K562 (cell line): Measurements from ENCODE around the gene CAPZA1. TPM values are rescaled to one million over a fixed set of nuclear protein-coding genes. Genes with fewer than 3 reads are reported as not detected.

Experiments
- ATAC-seq: fragments of 200-7000 bp; cut with Tn5 transposase; 3 replicates; pipeline ENCODE4 v1.9.1; 2020; ENCODE audit warnings: moderate library complexity
- BruUV-seq: library from RNA; stranded (reverse); fragments of 400-500 nt; replicated peaks from 2 replicates; lab custom pipeline; 2021; lab: Mats Ljungman, UMichigan
- CTCF ChIA-PET: fragments of 300-600 bp; formaldehyde crosslinking; extraction: SDS; loops from one replicate; lab custom pipeline; 2021; ENCODE audit warnings: low intra/inter-chr PET ratio; lab: Yijun Ruan, JAX
- POLR2A ChIA-PET: fragments of 300-600, 350-650 bp; sonication (Branson Sonifier 250); formaldehyde crosslinking; extraction: SDS; loops from one replicate; lab custom pipeline; 2021; ENCODE audit warnings: antibody characterized with exemption, inconsistent platforms; lab: Yijun Ruan, JAX
- DNase-seq, 4 experiments: peaks; one replicate each; pipeline versions ENCODE4 v3.0.0 to v3.0.0-alpha.2; 2011 to 2018; ENCODE audit warnings: low spot score in 3 of 4, mixed read lengths in 3 of 4; ENCODE audit errors: extremely low read depth in 1 of 4
- FAIRE-seq: peaks from 2 replicates; lab custom pipeline; 2011; peaks lifted over from hg19 to GRCh38; lab: Jason Lieb, UNC
- H2AFZ ChIP-seq: 2 replicates; pipeline ENCODE4 v1.6.0; 2011; ENCODE audit warnings: low read depth, low read length, control low read depth, inconsistent platforms
- H3K27ac ChIP-seq: fragments of 200-600 bp; 3 replicates; pipeline ENCODE4 v1.8.0; 2011; ENCODE audit warnings: low read depth, mild to moderate bottlenecking, control low read depth, inconsistent platforms, low read length, moderate library complexity, mixed read lengths; ENCODE audit errors: extremely low read depth
- H3K27me3 ChIP-seq, 2 experiments: fragments of 300-600 bp in 1 of 2; 2 replicates in 1 of 2; 3 replicates in 1 of 2; pipeline versions ENCODE4 v1.6.0 to v1.8.0; 2011; ENCODE audit warnings: inconsistent platforms in 2 of 2, low read length in 2 of 2, mild to moderate bottlenecking in 1 of 2, mixed read lengths in 1 of 2, moderate library complexity in 1 of 2; ENCODE audit not compliant: control insufficient read depth in 2 of 2, insufficient read depth in 2 of 2
- H3K36me3 ChIP-seq: fragments of 300-600 bp; 3 replicates; pipeline ENCODE4 v1.8.0; 2011; ENCODE audit warnings: mild to moderate bottlenecking, low read length, inconsistent platforms; ENCODE audit not compliant: control insufficient read depth, insufficient read depth
- H3K4me1 ChIP-seq, 2 experiments: fragments of 200-600 bp in 1 of 2; replicated peaks in 1 of 2; 2 replicates in 1 of 2; 3 replicates in 1 of 2; pipeline versions ENCODE4 v1.5.1 to v1.8.0; 2011; ENCODE audit warnings: inconsistent platforms in 2 of 2, low read length in 2 of 2, mild to moderate bottlenecking in 1 of 2, mixed read lengths in 1 of 2, moderate library complexity in 1 of 2; ENCODE audit not compliant: control insufficient read depth in 2 of 2, insufficient read depth in 2 of 2
- H3K4me2 ChIP-seq: 2 replicates; pipeline ENCODE4 v1.6.1; 2011; ENCODE audit warnings: low read length, control low read depth, inconsistent platforms, mixed read lengths; ENCODE audit not compliant: insufficient read depth
- H3K4me3 ChIP-seq: fragments of 200-600 bp; sonication (generic), shearing (Covaris generic); 2 replicates; pipeline ENCODE4 v1.5.1; 2016; ENCODE audit warnings: control low read depth, inconsistent platforms
- H3K79me2 ChIP-seq: fragments of 200-600 bp; 3 replicates; pipeline ENCODE4 v1.8.0; 2011; ENCODE audit warnings: low read length, inconsistent platforms; ENCODE audit not compliant: control insufficient read depth, insufficient read depth
- H3K9ac ChIP-seq, 2 experiments: 2 replicates each; pipeline versions ENCODE4 v1.6.0 to v1.6.1; 2011; ENCODE audit warnings: low read depth in 2 of 2, low read length in 2 of 2, control low read depth in 1 of 2, inconsistent platforms in 1 of 2, mild to moderate bottlenecking in 1 of 2, mixed read lengths in 1 of 2; ENCODE audit not compliant: insufficient read depth in 1 of 2
- H3K9me1 ChIP-seq: one replicate; pipeline ENCODE4 v1.6.0; 2011; ENCODE audit warnings: inconsistent platforms, mild to moderate bottlenecking, low read length, moderate library complexity; ENCODE audit not compliant: control insufficient read depth, insufficient read depth
- H3K9me3 ChIP-seq: replicated peaks from 2 replicates; pipeline ENCODE4 v1.5.1; 2011; ENCODE audit warnings: low read depth, low read length, inconsistent platforms; ENCODE audit not compliant: control insufficient read depth, insufficient read depth
- H4K20me1 ChIP-seq: replicated peaks from 2 replicates; pipeline ENCODE4 v1.6.1; 2011; ENCODE audit warnings: low read length, inconsistent platforms, mixed read lengths; ENCODE audit not compliant: control insufficient read depth, insufficient read depth
- CHD1 ChIP-seq: fragments of 200-600 bp; sonication (generic); IDR thresholded peaks from one replicate; pipeline ENCODE4 v1.6.1; 2012; ENCODE audit warnings: mild to moderate bottlenecking, moderate library complexity, low read length, inconsistent platforms
- CSDE1 ChIP-seq, 2 experiments: fragments of 450-650 bp; IDR thresholded peaks; 2 replicates each; pipeline ENCODE4 v1.6.1; 2016; ENCODE audit warnings: mild to moderate bottlenecking in 1 of 2
- FUS ChIP-seq: fragments of 200-400 bp; formaldehyde crosslinking; optimal IDR thresholded peaks from 2 replicates; pipeline ENCODE3; 2017; ENCODE audit warnings: low read depth, low read length
- LEF1 ChIP-seq: fragments of 450-650 bp; IDR thresholded peaks from 2 replicates; pipeline ENCODE4 v1.6.1; 2016; ENCODE audit warnings: mild to moderate bottlenecking
- MED1 ChIP-seq: sonication (generic); formaldehyde crosslinking; IDR thresholded peaks from 2 replicates; pipeline ENCODE4 v1.8.1; 2023; ENCODE audit warnings: missing genetic modification reagents, borderline replicate concordance
- NCOR1 ChIP-seq: fragments of 450-650 bp; IDR thresholded peaks from 2 replicates; pipeline ENCODE4 v1.6.1; 2016; ENCODE audit warnings: mild to moderate bottlenecking, moderate library complexity
- NFE2L1 ChIP-seq: fragments of 450-650 bp; IDR thresholded peaks from 2 replicates; pipeline ENCODE4 v1.6.1; 2016; ENCODE audit warnings: missing genetic modification characterization, low read depth, mild to moderate bottlenecking, missing compliant biosample characterization, moderate library complexity, borderline replicate concordance
- NFYB ChIP-seq: IDR thresholded peaks from 2 replicates; pipeline ENCODE4 v1.6.1; 2011; ENCODE audit warnings: mild to moderate bottlenecking, moderate library complexity; ENCODE audit not compliant: insufficient read length; ENCODE audit errors: extremely low read depth
- RBM25 ChIP-seq: fragments of 200-400 bp; formaldehyde crosslinking; IDR thresholded peaks from 2 replicates; pipeline ENCODE4 v1.6.1; 2018; ENCODE audit warnings: low read length, low read depth, moderate library complexity; ENCODE audit not compliant: severe bottlenecking
- TRIM24 ChIP-seq, 2 experiments: fragments of 450-650 bp; IDR thresholded peaks; 2 replicates each; pipeline ENCODE4 v1.6.1; 2016
- ZNF41 ChIP-seq: fragments of 250-450 bp; sonication (Bioruptor Pico); conservative IDR thresholded peaks from 2 replicates; pipeline ENCODE4 v1.4.0; 2020; ENCODE audit warnings: mild to moderate bottlenecking
- WGBS: fragments of 100-300 bp; shearing (Covaris generic); methylation state at CpG from one replicate; pipeline ENCODE4 v1.1.6; 2016; ENCODE audit warnings: low coverage, mixed read lengths; ENCODE audit not compliant: insufficient coverage; ENCODE audit errors: missing lambda C conversion rate; 5-methylcytosine and 5-hydroxymethylcytosine counted together
- in situ Hi-C: fragments of 300-500 bp; cut with MboI; formaldehyde crosslinking; loops from 4 replicates; pipeline ENCODE4 v1.15.0; 2018; ENCODE audit warnings: inconsistent platforms, mixed read lengths
- intact Hi-C: fragments of 100-400 bp; cut with micrococcal nuclease; formaldehyde crosslinking; loops from 2 replicates; pipeline ENCODE4 v1.14.2; 2022
- polyA plus RNA-seq, 8 experiments: library from polyadenylated mRNA; depleted of rRNA in 4 of 8; stranded (reverse) in 5 of 8; unstranded in 3 of 8; fragments of >200 nt; fragmentation: Nextera tagmentation in 2 of 8; fragmentation: Illumina TruSeq in 1 of 8; extraction: Ambion mirVana in 2 of 8; extraction: Trizol in 1 of 8; gene quantifications; 2 replicates each; pipeline versions ENCODE4 v1.2.1 to v1.2.3, GENCODE V29; 2011 to 2014; ENCODE audit warnings: inconsistent platforms in 1 of 8, missing spikeins in 1 of 8
- total RNA-seq, 7 experiments: library from RNA; depleted of rRNA in 6 of 7; stranded (reverse); fragments of >200 nt in 6 of 7; fragmentation: Illumina TruSeq in 2 of 7; extraction: Trizol in 2 of 7; gene quantifications; 2 replicates each; pipeline versions ENCODE4 v1.2.1 to v1.2.3, GENCODE V29; 2011 to 2021; ENCODE audit warnings: low replicate concordance in 1 of 7
- TF ChIP-seq, protein P1 (sequence below): sonication (generic); formaldehyde crosslinking; IDR thresholded peaks from 2 replicates; pipeline ENCODE4 v1.4.0; 2020; ENCODE audit warnings: mild to moderate bottlenecking, missing genetic modification reagents
- TF ChIP-seq, protein P2 (sequence below): fragments of 450-650 bp; IDR thresholded peaks from 2 replicates; pipeline ENCODE4 v1.6.1; 2017; ENCODE audit warnings: mild to moderate bottlenecking, moderate library complexity
- TF ChIP-seq, protein P3 (sequence below): fragments of 250-450 bp; sonication (Bioruptor Pico); IDR thresholded peaks from 2 replicates; pipeline ENCODE4 v1.9.0; 2021; ENCODE audit warnings: mild to moderate bottlenecking
- TF ChIP-seq, protein P4 (sequence below): fragments of 200-400 bp; formaldehyde crosslinking; IDR thresholded peaks from 2 replicates; pipeline ENCODE4 v1.6.1; 2017; ENCODE audit warnings: mild to moderate bottlenecking, low read depth, low read length, moderate library complexity

The CAPZA1 gene
- total and polyA plus RNA-seq, 9 of the 15 experiments (the other 6 are each of a cell fraction or from before 2014, with no cell fraction given) = 237 to 1,020 (median 306) TPM

DNA sequence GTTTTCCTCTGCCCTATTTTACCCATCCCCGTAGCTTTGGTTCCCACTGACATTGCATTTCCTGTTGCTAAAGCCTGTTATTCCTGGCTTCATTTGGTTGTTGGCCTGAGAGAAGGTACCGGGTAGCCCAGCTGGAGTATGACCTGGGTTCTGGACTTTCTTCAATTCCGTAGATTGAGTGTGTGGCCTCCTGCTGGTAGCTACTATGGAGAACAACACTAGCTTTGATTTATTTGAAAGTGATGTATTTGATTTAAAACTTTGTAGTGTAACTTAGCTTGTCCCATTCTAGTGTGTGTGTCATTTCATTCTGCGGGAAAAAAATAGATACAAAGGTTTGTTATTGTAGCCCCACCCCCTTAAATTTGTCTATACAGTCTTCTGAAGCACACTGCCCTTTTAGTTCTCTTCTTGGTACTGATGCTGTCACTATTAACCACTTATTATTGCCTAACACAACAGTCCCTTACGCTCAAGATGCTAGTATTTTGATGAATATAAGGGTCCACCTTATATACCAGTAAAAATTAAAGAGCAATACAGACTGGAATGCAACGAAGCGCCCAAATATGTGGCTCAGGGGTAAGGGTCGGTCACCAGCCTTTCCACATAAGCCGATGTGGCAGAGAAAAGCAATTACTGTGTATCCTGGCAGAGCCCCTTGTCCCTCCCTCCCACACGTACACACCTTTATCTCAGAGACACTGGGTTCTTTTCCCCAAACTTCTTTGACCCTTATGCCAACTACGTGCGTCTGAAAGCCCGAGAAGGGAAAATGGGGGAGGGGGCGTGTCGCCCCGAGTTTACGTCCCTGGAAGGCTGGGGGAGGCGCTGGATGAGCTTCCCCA is 54.2 kb downstream of the CAPZA1 start:
- Histone ChIP-seq H3K4me1 (peaks cover 18 to 42% of the 10 kb centered on the region in 2 experiments), H3K4me3 (peak overlapping the region; percentile 71), H4K20me1 (no peaks in the 10 kb centered on the region), H3K36me3 (peaks cover 53% of the 10 kb centered on the region), H3K79me2 (peaks cover 45% of the 10 kb centered on the region), H2AFZ (peak overlapping the region; percentile 89), H3K4me2 (peak overlapping the region; percentile 85), H3K9me1 (no peaks in the 10 kb centered on the region), H3K9me3 (no peaks in the 10 kb centered on the region), H3K9ac (peak overlapping the region; percentile 87 to 98), H3K27me3 (no peaks in the 10 kb centered on the region), H3K27ac (peak overlapping the region; percentile 86)
- peak; percentile 44 for ATAC-seq
- in situ Hi-C loops (no loop called here), intact Hi-C loops (loop anchor here (1.0 kb wide), 2 partner anchors 33 to 54 kb away; partner anchors contain the start of gene RHOC)
- ChIA-PET POLR2A (interaction anchor here (0.6 to 7.3 kb wide), 15 partner anchors 10 to 152 kb away, joined by 3 to 104 read pairs (median 8); partner anchors contain the start of genes PPM1J and ST7L), CTCF (interaction anchor here (2.2 kb wide), 1 partner anchor 33 kb away, joined by 15 read pairs; the partner anchor contains the start of gene RHOC)
- BruUV-seq = no TSS peak
- DNase-seq = peak in 3 of 4 experiments; percentile 50 to 54 (median 50)
- WGBS = 17% methylated on average over 18 of the region's 18 CpGs
- FAIRE-seq = peak; percentile 26
- TF ChIP-seq FUS (no peak), RBM25 (no peak), TRIM24 (IDR thresholded peaks at IDR 0.05) (no peak), CHD1 (no peak), NFE2L1 (no peak), ZNF41 (CRISPR knock-in tag) (no peak), MED1 (CRISPR knock-in tag) (no peak), NFYB (no peak), LEF1 (no peak), CSDE1 (IDR thresholded peaks at IDR 0.05) (0 out of 4 replicates have a peak, but pooled peaks of 1 of the 2 experiments have one; percentile 38), NCOR1 (0 out of 2 replicates have a peak, but pooled peaks have one; percentile 13)
- TF ChIP-seq, protein P1, sequence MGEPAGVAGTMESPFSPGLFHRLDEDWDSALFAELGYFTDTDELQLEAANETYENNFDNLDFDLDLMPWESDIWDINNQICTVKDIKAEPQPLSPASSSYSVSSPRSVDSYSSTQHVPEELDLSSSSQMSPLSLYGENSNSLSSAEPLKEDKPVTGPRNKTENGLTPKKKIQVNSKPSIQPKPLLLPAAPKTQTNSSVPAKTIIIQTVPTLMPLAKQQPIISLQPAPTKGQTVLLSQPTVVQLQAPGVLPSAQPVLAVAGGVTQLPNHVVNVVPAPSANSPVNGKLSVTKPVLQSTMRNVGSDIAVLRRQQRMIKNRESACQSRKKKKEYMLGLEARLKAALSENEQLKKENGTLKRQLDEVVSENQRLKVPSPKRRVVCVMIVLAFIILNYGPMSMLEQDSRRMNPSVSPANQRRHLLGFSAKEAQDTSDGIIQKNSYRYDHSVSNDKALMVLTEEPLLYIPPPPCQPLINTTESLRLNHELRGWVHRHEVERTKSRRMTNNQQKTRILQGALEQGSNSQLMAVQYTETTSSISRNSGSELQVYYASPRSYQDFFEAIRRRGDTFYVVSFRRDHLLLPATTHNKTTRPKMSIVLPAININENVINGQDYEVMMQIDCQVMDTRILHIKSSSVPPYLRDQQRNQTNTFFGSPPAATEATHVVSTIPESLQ (CRISPR knock-in tag) = peak; percentile 77; the same call in 1 of the 2 replicates
- TF ChIP-seq, protein P2, sequence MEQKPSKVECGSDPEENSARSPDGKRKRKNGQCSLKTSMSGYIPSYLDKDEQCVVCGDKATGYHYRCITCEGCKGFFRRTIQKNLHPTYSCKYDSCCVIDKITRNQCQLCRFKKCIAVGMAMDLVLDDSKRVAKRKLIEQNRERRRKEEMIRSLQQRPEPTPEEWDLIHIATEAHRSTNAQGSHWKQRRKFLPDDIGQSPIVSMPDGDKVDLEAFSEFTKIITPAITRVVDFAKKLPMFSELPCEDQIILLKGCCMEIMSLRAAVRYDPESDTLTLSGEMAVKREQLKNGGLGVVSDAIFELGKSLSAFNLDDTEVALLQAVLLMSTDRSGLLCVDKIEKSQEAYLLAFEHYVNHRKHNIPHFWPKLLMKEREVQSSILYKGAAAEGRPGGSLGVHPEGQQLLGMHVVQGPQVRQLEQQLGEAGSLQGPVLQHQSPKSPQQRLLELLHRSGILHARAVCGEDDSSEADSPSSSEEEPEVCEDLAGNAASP = no peak
- TF ChIP-seq, protein P3, sequence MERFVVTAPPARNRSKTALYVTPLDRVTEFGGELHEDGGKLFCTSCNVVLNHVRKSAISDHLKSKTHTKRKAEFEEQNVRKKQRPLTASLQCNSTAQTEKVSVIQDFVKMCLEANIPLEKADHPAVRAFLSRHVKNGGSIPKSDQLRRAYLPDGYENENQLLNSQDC (CRISPR knock-in tag) = 0 out of 2 replicates have a peak, but pooled peaks have one; percentile 53
- TF ChIP-seq, protein P4, sequence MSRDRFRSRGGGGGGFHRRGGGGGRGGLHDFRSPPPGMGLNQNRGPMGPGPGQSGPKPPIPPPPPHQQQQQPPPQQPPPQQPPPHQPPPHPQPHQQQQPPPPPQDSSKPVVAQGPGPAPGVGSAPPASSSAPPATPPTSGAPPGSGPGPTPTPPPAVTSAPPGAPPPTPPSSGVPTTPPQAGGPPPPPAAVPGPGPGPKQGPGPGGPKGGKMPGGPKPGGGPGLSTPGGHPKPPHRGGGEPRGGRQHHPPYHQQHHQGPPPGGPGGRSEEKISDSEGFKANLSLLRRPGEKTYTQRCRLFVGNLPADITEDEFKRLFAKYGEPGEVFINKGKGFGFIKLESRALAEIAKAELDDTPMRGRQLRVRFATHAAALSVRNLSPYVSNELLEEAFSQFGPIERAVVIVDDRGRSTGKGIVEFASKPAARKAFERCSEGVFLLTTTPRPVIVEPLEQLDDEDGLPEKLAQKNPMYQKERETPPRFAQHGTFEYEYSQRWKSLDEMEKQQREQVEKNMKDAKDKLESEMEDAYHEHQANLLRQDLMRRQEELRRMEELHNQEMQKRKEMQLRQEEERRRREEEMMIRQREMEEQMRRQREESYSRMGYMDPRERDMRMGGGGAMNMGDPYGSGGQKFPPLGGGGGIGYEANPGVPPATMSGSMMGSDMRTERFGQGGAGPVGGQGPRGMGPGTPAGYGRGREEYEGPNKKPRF = no peak
